Osteoblast (primary cell): ENCODE results near the gene SPAG16. TPM values are rescaled to one million over a fixed set of nuclear protein-coding genes. Genes with fewer than 3 reads are reported as not detected.

ENCODE experiments used
- DNase-seq: peaks from one replicate; pipeline ENCODE4 v3.0.0; 2011; ENCODE audit warnings: low spot score, mixed read lengths; ENCODE audit not compliant: insufficient read length; ENCODE audit errors: missing footprints
- H2AFZ ChIP-seq: 2 replicates; pipeline ENCODE4 v1.6.0; 2011; ENCODE audit warnings: mild to moderate bottlenecking, low read length
- H3K27ac ChIP-seq: 2 replicates; pipeline ENCODE4 v1.5.1; 2011; ENCODE audit warnings: mild to moderate bottlenecking, low read depth, low read length, moderate library complexity
- H3K27me3 ChIP-seq: 2 replicates; pipeline ENCODE4 v1.6.0; 2012; ENCODE audit warnings: mild to moderate bottlenecking, control low read depth, inconsistent platforms, low read length, moderate library complexity; ENCODE audit not compliant: insufficient read depth
- H3K36me3 ChIP-seq: 2 replicates; pipeline ENCODE4 v1.5.1; 2011; ENCODE audit warnings: mild to moderate bottlenecking, low read length, control low read depth, moderate library complexity; ENCODE audit not compliant: insufficient read depth
- H3K4me1 ChIP-seq: 2 replicates; pipeline ENCODE4 v1.5.1; 2011; ENCODE audit warnings: mild to moderate bottlenecking, low read length, control low read depth, moderate library complexity; ENCODE audit not compliant: insufficient read depth
- H3K4me2 ChIP-seq: 2 replicates; pipeline ENCODE4 v1.6.0; 2011; ENCODE audit warnings: mild to moderate bottlenecking, low read length; ENCODE audit not compliant: insufficient read depth
- H3K4me3 ChIP-seq: fragments of 200-600 bp; sonication (generic); 3 replicates; pipeline ENCODE4 v1.5.1; 2012; ENCODE audit warnings: mild to moderate bottlenecking, low read length, inconsistent platforms; ENCODE audit not compliant: insufficient read depth
- H3K79me2 ChIP-seq: 2 replicates; pipeline ENCODE4 v1.6.0; 2012; ENCODE audit warnings: mild to moderate bottlenecking, low read length, control low read depth, inconsistent platforms; ENCODE audit not compliant: insufficient read depth
- H3K9me3 ChIP-seq: 2 replicates; pipeline ENCODE4 v1.5.1; 2011; ENCODE audit warnings: low read depth, low read length, control low read depth
- H4K20me1 ChIP-seq: 2 replicates; pipeline ENCODE4 v1.6.0; 2012; ENCODE audit warnings: mild to moderate bottlenecking, low read length, control low read depth; ENCODE audit not compliant: insufficient read depth
- CTCF ChIP-seq: IDR thresholded peaks from 2 replicates; pipeline ENCODE4 v1.5.1; 2011; ENCODE audit warnings: mild to moderate bottlenecking, low read depth, low read length, moderate library complexity; ENCODE audit errors: extremely low read depth
- total RNA-seq: library from RNA; depleted of rRNA; stranded (reverse); fragments of >200 nt; gene quantifications from 2 replicates; pipeline ENCODE4 v1.2.3, GENCODE V29; 2012

SPAG16 gene
- total RNA-seq, 1 donor, result 47.8 TPM

DNA sequence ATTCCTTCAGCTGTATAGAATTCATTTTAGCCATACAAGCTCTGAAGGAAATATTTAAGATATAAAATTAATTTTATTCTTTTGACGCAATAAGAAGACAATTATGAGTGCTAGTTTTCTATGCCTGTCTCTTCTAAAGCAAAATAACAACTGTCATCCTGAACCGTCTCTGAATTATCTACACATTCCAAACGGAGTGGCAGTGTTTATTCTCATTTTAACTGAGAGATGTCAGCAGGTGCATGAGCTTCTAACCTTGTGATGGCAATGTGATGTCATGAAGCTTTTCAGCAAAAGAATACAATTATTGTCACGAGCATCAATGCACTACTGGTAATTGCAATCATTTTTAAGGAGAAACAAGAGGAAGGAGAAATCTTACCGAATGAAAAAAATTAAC is 274.8 kb downstream of the SPAG16 start:
- TF ChIP-seq CTCF, result no peak
- Histone ChIP-seq H3K4me1 (no peaks in the 10 kb centered on the region), H3K4me3 (no peak overlapping the region), H3K4me2 (no peak overlapping the region), H2AFZ (no peak overlapping the region), H3K79me2 (no peaks in the 10 kb centered on the region), H3K36me3 (no peaks in the 10 kb centered on the region), H3K9me3 (peaks cover 3% of the 10 kb centered on the region), H4K20me1 (no peaks in the 10 kb centered on the region), H3K27ac (no peak overlapping the region), H3K27me3 (no peaks in the 10 kb centered on the region)
- no peak for DNase-seq

DNA sequence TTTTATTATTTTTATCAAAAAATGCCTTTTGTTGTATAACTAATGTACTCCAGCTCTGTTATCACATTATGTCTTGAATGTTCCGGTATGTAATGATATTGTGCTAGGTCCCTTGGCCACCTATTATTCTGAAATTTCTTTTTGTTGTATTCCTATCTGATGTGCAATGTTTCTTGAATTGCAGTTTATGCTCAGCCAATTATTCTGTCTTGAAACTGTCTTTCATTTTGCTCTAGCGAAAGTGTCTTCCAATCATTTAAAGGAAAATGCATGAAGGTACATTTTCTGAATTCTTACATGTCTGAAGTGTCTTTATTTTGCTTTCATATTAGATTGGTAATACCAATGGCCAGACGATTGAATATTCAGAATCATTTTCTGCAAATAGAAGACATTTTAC is 277.5 kb downstream of the SPAG16 start:
- no peak overlapping the region for H2AFZ ChIP-seq
- no peaks in the 10 kb centered on the region for H4K20me1 ChIP-seq
- no peak overlapping the region for H3K27ac ChIP-seq
- DNase-seq, result no peak
- H3K4me2 ChIP-seq, result no peak overlapping the region
- H3K4me1 ChIP-seq, result no peaks in the 10 kb centered on the region
- H3K36me3 ChIP-seq, result no peaks in the 10 kb centered on the region
- no peaks in the 10 kb centered on the region for H3K27me3 ChIP-seq
- no peaks in the 10 kb centered on the region for H3K79me2 ChIP-seq
- TF ChIP-seq CTCF, result no peak
- no peak overlapping the region for H3K4me3 ChIP-seq
- peaks cover 3% of the 10 kb centered on the region for H3K9me3 ChIP-seq

- no peak overlapping the region for H3K27ac ChIP-seq
- H4K20me1 ChIP-seq, result no peaks in the 10 kb centered on the region
- no peak for DNase-seq
- TF ChIP-seq CTCF, result no peak
- H3K36me3 ChIP-seq, result no peaks in the 10 kb centered on the region
- H3K9me3 ChIP-seq, result peaks cover 3% of the 10 kb centered on the region
- H2AFZ ChIP-seq, result no peak overlapping the region
- H3K4me3 ChIP-seq, result no peak overlapping the region
- no peaks in the 10 kb centered on the region for H3K27me3 ChIP-seq
- no peaks in the 10 kb centered on the region for H3K79me2 ChIP-seq
- no peak overlapping the region for H3K4me2 ChIP-seq
- H3K4me1 ChIP-seq, result no peaks in the 10 kb centered on the region
Measured at GRCh38 chr2:213562539-213563180, 278.4 kb downstream of the SPAG16 start.

DNA sequence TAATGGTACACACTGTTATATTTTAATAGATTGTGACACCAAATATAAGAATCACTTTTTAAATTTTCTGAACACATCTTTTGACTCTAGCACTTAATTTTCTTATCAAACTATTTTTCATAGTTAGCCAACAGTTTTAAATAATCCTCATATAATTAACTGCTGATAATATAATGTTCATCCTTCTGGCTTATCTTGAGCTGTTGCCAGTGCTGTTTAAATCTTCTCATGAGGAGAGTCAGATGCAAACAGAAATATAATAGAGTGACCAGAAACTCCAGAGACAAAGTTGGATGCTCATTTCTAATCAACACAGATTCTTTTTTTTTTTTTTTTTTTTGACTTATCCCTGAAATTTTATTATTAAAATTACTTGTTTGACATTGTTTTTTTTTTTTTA is 282.6 kb downstream of the SPAG16 start:
- TF ChIP-seq CTCF, result no peak
- no peak for DNase-seq
- H3K27me3 ChIP-seq, result no peaks in the 10 kb centered on the region
- no peaks in the 10 kb centered on the region for H3K79me2 ChIP-seq
- H3K4me1 ChIP-seq, result no peaks in the 10 kb centered on the region
- H4K20me1 ChIP-seq, result no peaks in the 10 kb centered on the region
- no peak overlapping the region for H3K4me3 ChIP-seq
- no peaks in the 10 kb centered on the region for H3K36me3 ChIP-seq
- no peak overlapping the region for H3K4me2 ChIP-seq
- H3K9me3 ChIP-seq, result peaks cover 3% of the 10 kb centered on the region
- H2AFZ ChIP-seq, result no peak overlapping the region
- no peak overlapping the region for H3K27ac ChIP-seq
